T-helper 1 cell (primary cell): Measurements from ENCODE around the gene RNASET2.
"Not testable (repeated sequence)": the region's sequence is repeated elsewhere in the genome, so short reads cannot be mapped to it uniquely, and the experiment has no call there.

Experiments used
- DNase-seq, 5 donors: peaks; one replicate each; pipeline ENCODE4 v3.0.0-alpha.2; 2012 to 2020

The RNASET2 gene

DNA sequence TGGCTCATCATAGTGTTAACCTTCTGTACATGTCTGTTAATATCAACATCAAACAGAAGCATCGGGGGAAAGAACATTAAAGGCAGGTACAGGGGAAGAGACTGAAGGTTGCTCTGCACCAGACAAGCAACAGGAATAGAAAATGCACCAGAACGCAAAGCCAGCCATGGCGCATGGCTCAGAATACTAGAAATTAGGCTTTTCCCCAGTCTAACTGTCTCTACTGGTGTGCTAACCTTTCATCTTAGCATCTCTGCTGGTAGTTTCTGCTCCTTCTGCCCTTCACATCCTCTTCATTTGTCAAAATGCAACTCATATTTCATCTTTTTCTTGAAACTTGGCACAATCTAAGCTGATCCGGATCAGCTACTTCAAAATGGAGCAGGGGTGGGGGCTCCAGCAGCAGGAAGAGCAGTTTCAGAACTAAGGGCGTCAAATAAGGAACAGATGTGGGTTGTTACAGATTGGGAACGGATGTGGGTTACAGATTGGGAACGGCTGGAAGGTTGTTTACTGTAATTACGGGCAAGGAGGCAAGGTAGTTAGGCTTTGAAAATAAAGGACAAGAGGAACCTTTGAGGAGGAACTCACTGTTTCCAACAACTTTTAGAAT is 13.1 kb upstream of the RNASET2 start:
- DNase-seq = peak in 1 of 5 donors; percentile 37

DNA sequence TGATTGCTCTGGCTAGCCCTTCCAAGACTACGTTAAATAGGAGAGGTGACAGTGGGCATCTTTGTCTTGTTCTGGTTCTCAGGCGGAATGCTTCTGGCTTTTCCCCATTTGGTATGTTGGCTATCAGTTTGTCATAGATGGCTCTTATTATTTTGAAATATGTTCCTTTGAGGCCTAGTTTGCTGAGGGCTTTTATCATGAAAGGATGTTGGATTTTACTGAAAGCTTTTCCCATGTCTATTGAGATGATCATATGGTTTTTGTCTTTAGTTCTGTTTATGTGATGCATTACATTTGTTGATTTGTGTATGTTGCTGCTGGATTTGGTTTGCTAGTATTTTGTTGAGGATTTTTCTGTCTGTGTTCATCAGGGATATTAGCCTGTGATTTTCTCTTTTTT is 9.9 kb upstream of the RNASET2 start:
- DNase-seq = no peak

DNA sequence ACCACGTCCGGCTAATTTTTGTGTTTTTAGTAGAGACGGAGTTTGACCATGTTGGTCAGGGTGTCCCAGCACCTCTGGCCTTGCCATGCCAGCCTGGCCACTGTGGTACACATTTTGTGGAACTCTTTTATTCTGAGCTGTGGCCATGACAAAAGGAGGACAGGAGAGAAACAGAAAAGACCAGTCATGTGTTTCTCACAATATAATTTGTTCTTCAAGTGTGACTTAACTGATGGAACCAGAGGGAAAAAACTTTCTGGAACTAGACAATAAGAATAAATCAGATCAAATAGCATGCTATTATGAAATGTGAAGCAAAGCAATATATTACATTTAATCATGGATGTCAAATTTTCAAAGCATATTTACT is 4.2 kb upstream of the RNASET2 start:
- DNase-seq = no peak

DNA sequence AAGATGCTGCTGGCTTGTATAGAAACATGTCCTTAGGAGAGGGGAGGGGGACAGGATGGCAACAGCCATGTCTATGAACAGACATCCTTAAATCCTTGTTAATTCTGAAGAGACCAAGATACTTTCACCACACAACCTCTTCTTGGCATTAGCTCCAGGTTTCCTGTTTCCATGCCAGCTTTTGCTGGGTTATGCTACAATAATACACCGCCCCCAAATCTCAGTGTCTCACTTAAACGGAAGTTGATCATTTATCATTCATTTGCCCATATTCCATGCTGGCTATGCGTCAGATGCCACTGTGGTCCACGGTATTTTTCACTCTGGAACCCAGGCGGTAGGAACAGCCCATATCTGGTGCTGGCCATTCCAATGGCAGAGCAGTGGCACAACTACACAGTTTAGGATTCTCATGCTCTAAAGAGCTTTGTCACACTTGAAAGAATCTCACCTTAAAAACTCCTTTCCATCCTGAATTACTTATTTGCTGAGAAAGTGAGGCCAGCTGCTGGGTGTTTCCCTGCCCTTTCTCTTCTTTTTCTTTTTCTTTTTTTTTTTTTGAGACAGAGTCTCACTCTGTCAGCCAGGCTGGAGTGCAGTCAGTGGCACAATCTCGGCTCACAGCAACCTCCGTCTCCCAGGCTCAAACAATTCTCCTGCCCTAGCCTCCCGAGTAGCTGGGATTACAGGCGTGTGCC is 3.7 kb upstream of the RNASET2 start:
- no peak for DNase-seq

DNA sequence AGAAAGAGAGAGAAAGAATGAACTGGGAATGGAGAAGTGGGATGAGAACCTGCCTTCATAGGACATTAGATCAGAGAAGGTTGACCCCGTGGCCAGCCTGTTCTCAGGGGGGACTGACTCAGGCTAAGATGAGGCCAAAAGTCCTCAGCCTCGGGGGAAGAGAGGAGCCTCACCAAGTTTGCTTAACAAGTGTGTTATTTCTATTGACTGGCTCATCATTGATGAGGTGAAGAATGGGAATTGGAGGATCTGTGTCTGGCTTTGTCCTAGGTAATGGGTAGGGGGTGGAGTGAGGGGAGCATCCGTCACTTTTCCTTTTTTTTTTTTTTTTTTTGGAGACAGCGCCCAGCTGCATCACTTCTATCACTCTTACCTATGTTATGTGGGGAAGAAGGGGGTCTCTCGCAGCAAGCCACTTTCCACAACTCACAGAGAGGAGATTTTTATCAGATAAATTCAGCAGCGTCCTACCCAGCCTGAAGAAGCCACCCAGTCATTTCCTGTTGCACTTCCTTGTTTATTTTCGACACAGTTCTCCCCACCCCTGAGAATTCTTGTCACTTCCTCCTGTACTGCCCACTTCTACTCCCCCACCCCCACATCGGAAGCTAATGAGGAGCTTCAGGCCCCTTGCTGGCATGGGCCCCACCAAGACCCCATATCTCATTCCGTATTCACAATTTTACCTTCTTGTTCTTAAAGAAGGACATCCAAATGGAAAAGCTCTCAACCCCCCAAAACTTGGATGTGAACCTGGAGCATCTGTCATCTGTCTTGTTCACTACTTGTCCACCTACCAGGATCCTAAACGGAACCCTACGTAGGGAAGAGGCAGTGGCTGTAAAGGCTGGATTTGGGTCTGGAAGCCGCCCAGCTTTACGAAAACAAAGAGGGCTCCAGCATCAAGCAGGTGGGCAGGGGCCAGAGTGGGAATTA is 2.8 kb upstream of the RNASET2 start:
- DNase-seq = peak in 4 of 5 donors; percentile 42 to 77 (median 50)

DNA sequence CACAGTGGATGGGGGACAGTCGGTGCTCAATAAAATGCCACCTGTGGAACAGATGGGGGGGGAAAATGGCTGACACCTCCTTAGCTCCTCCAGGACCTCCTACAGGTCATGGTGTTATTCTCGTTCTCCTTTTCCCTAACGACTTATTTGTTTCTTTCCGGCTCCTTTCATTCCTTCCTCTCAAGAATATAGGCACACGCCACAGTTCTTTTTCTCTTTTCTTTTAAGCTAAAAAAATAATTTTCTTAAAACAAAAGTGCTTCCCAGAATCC is 1.4 kb upstream of the RNASET2 start:
- no peak for DNase-seq

DNA sequence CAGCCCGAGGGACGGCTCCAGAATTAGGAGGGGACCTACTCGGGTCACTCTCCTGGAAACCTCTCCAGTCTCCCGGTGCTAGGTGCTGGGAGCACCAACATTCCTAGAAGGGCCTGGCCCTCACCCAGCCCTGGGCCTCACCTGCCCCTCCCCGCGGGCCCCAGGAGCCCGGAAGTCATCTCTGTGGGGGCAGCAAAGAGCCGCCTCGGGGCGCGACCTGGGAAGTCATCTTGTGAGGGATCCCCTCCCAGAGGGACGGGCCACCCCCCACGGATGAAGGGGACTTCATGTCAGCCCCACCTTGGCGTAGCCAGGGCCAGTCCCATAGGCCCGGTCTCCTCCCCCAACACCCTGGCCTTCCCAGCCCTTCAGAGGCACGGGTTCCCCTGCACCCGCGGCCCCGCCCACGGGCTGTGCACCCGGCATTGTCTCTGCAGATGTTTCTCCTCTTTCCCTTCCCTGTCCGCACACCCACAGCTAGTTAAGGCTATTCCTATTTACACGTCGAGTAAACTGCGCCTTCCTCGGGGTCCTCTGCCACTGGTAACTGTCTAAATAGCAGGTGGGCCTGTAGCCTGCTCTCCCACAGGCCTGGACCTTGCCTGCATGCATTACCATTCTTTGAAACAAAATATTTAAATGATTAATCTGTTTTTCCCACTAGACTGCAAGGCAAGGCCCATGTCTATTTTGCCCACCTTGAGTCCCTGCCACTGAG is 896 bp upstream of the RNASET2 start:
- peak in 4 of 5 donors; percentile 27 to 59 (median 44) for DNase-seq

DNA sequence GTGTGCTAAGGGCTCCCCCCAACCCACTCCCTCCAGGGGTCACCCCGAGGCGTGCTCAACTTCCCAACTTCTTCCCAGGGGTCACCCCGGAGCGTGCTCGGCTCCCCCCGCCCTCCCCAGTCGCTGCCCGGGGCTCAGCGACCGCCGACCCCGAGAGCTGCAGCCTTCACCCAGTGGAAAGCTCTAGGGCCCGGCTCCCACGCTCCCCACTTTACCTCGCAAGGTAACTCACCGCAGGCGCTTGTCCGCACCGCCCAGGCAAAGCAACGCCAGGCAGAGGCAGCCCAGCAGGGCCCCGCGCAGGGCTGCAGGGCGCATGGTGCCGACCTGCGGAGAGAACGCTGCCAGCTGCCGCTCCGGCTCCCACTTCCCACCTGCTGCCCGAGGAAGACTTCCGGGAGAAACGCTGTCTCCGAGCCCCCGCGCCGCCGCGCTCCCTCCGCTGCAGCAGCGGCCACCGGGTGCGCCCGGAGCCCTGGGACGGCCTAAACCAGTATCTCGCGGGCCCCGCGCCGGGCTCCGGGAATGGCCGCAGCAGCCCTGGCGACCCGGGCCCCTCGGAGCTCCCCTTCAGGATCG is 396 bp downstream of the RNASET2 start:
- DNase-seq = no peak

DNA sequence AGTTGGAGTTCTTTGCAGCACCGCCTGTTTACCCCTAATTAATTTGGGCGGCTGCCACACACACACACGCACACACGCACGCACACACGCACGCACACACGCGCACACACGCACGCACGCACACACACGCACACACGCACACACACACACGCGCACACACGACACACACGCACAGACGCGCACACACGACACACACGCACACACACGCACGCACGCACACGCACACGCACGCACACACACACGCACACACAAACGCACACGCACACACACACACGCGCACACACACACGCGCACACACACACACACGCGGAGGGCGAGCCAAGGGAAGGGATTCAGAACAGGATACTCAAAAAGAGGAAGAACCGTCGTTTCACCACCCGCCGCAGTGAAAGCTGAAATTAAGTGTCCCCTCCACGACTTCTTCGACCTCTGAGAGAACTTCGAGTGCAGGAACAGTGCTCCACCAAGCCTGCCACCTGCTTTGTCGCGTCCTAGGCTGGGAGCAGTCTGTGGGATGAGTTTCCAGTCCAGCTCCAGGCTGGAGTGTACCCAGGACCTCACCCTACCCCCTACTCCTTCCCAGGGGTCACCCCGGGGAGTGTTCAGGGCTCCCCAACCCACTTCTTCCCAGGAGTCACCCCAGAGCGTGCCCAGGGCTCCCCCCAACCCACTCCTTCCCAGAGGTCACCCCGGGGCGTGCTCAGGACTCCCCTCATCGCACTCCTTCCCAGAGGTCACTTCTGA is 1.1 kb downstream of the RNASET2 start:
- DNase-seq = peak in 2 of 5 donors; percentile 37 to 48

DNA sequence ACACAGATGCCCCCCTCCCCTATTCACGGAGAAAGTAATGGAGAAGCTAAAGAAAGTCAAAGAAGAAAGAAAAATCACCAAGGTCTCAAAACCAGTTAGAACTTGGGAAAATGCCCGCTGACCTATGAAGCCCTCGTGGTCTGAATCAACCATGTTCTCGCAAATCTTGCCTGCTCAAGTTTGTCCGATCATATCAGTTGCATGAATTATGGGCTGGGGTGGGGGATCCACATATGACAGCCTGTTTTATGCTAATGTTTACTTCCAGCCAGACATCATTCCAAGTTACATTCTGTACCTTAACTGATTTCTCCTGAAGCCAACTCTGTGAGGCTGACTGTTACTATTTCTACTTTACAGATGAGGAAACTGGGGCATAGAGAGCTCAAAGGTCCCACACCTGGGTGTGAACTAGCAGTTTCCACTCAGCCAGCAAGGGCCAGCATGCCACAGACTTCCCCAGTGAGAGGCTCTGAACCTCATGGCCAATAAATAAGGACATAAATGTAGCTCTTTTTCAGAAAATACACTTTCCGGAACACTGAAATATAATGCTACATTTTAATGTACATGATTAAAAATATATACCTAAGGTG is 2.1 kb downstream of the RNASET2 start:
- no peak for DNase-seq

DNA sequence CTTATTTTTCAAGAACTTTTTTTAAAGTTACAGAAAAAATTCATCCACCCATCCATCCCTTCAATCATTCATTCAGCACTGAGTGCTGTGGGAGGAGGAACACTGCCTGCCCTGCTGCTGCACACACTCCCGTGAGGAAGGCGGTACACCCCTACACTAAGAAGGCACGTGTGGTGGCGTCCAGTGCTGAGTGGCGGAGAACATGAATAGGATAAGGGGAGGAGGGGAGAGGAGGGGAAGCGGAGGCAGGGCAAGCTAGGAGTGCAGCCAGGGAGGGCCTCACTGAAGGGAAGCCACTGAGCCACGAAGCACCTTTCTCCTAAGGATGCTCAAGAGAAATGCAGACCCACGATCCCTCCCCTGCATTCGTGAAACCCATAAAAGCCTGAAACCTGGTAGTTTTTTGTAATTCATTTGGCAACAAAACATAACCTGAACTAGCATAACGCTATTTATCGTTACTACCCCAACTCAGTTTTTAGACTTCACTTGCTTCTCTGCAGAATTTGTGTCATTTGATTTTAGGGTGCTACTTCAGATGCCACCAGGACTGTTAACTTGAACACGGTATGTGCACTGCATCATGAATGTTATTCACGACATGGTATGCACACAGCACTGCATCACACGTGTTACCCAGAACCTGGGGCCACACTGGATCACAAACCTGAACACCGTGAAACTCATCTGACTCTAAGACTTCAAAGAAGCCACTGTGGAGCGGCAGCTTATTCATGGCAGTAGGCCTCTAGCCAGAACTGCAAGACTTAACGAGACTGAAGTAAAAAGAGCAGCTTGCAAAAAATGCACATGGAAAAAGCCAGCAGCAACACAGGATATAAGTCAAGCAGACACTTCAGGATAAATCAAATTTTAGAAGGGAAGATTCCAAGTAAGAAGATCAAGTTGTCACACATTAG is 3.5 kb downstream of the RNASET2 start:
- peak in 1 of 5 donors; percentile 40 for DNase-seq

DNA sequence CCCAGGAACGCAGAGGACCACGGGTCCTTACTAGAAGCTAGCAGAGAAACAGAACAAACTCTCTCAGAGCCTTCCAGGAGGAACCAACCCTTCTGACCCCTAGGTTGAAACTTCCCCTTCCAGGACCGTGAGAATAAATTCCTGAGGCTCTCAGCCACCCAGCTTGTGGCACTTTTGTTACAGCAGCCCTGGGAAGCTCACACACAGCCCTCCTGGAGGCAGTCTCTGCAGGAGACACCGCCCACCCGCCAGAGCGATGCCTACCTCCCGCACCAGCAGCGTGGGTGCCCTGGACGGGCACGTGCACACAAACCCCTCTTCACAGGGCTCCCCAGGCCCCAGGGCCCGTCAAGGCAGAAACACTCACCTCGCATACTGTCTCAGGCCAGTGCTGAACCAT is 4.2 kb downstream of the RNASET2 start:
- peak in 1 of 5 donors; percentile 10 for DNase-seq

DNA sequence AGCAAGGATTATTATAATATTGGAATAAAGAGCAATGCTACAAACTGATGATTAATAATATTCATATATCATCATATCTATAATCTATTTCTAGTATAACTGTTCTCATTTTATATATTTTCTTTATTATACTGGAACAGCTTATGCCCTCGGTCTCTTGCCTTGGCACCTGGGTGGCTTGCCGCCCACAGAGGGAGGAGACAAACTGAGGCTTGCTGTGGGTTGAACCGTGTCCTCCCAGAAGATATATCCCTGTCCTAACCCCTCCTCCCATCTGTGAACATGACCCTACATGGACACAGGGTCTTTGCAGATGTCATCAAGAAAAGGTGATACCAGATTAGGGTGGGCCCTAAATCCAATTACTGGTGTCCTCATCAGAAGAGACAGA is 4.7 kb downstream of the RNASET2 start:
- DNase-seq = no peak

DNA sequence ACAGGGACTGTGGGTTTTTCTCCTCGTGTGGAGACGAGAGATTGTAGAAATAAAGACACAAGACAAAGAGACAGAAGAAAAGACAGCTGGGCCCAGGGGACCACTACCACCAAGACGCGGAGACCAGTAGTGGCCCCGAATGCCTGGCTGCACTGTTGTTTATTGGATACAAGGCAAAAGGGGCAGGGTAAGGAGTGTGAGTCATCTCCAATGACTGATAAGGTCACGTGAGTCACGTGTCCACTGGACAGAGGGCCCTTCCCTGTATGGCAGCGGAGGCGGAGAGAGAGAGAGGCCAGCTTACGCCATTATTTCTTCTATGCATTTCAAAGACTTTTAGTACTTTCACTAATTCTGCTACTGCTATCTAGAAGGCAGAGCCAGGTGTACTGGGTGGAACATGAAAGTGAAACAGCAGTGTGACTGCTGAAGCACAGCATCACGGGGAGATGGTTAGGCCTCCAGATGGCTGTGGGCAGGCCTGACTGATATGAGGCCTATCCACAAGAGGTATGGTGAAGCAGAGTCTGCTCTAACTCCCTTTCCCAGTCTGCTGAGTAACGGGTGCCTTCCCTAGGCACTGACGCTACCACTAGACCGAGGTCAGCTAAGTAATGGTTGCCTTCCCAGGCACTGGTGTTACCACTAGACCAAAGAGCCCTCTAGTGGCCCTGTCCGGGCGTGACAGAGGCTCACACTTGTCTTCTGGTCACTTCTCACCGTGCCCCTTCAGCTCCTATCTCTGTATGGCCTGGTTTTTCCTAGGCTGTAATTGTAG is 5.3 kb downstream of the RNASET2 start:
- DNase-seq = peak; percentile 24 to 89 (median 56)

DNA sequence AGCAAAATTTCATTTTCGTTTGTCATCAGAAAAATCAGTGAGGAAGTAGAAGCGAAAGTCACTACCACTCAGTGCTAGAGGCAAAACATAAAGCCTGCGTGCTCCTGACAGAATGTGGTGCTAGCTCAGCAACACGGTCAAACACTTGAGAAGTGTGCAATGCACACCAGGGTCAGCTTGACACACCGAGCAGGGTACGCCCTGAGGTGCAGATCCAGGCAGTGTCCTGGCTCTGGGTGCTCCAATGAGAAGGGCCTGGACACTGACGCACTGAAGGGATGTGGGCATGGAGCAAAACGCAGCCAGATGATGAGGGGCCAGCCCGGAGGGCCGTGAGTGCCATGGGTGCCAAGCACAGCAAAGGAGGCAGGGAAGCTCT is 5.9 kb downstream of the RNASET2 start:
- peak in 1 of 5 donors; percentile 72 for DNase-seq

DNA sequence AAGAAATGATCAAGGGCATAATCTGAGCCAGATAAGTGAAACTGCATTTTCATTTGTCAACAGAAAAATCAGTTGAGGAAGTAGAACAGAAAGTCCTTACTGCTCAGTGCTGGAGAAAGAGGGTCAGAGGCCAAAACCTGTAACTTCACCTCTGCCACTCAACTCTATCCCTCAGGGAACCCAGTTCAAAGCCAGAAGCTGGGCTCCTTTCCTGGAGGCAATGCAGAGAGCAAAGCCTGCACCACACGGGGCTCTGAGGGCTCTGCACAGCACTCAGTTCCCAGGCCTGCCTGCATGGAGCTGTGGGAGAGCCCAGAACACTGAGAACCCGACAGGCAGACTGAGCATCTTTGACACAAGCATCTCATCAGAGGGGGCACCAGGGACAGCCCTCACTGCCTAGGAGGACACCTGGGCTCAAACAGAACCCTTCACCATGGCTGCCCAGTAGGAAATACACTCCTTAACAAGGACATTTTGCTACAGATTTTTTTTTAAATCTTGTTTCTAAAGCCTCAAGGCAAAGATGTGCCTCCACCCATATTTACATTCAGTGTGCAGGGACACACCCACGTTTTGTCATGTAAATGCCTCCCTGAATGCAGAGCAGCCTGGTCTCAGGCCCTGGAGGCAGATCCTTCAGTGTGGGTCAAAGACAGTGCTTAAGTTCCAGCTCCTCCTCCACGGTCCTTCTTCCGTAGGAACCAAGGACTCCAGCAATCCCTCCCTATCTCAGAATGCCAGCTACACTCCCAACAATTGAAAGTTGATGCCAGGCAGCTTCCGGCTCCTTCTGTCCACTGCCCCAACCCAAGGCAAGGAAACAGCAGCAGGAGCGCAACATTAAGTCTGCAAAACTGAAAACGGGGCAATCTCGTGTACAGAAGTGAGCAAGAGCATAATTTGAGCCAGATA is 6.6 kb downstream of the RNASET2 start:
- peak in 1 of 5 donors; percentile 38 for DNase-seq

DNA sequence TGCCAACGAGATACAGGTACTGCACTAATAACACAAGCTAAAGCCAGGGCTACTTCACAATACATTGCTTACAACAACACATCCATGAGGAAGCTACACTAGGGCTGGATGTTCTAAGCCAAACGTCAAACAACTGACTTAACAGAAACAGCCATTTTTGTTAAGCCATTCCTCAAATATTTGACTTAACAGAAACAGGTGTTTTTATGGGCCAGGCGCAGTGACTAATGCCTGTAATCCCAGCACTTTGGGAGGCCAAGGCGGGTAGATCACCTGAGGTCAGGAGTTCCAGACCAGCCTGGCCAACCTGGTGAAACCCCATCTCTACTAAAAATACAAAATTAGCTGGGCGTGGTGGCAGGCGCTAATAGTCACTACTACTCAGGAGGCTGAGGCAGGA is 7.6 kb downstream of the RNASET2 start:
- DNase-seq = not testable (repeated sequence)

DNA sequence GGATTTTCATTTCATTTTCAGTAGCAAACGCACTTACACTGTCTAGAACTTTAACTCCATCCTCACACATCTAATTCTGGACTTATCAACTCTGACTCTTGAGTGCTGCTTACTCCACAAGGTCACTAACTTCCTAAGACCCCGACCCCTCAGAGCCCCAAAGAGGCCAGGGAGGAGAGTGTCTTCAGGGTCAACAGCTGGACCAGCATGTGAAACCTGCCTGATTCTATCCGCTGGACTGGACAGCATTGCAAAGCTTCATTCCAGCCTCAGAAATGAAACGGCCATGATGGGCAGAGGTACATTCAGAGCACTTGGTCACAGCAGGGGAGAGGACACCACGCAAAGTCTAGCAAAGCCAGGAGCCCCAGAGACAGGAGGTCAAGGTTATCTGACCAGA is 9.1 kb downstream of the RNASET2 start:
- DNase-seq = no peak

DNA sequence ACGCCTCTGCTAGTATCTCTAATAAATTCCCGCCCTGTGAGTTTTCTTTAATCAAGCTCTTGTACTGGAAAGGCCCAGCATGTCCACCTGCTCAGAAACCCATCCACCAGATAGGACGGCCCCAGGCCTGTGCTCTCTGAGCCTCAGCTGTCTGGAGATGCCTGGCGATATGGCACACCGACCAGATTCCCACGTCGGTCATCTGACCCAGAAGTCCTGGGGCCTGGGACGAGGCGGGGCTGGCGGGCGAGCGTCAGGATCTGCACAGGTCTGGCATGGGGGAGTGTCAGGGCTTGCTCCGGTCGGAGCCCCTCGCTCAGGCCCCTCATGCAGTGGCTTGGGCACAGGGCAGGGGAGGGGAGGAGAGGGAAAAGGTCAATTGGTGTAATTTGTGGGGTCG is 10.2 kb downstream of the RNASET2 start:
- DNase-seq = no peak
